Measurements from ENCODE around the gene PHLDB2.
"Not testable (repeated sequence)": the region's sequence is repeated elsewhere in the genome, so short reads cannot be mapped to it uniquely, and the experiment has no call there.

The PHLDB2 gene

GRCh38 chr3:111859061-111859973, at the start of gene PHLDB2:
Gene PHLDB2, plus strand, starts transcription at chr3:111859265. Its CDS starts 24,813 bp downstream, at chr3:111884078.
- peak; percentile 63 for DNase-seq

- DNase-seq, result no peak
Observed at GRCh38 chr3:111810909-111811308, 48.2 kb upstream of the PHLDB2 start.

- no peak for DNase-seq
Observed at GRCh38 chr3:111811811-111812210, 47.3 kb upstream of the PHLDB2 start.

GRCh38 chr3:111812701-111813100, 46.4 kb upstream of the PHLDB2 start:
- no peak for DNase-seq

- DNase-seq, result no peak
Observed at GRCh38 chr3:111813441-111813840, 45.6 kb upstream of the PHLDB2 start.

GRCh38 chr3:111813979-111814378, 45.1 kb upstream of the PHLDB2 start:
- DNase-seq, result peak; percentile 13

- DNase-seq, result not testable (repeated sequence)
Observed at GRCh38 chr3:111816771-111817170, 42.3 kb upstream of the PHLDB2 start.

GRCh38 chr3:111819927-111820326, 39.1 kb upstream of the PHLDB2 start:
- no peak for DNase-seq

- no peak for DNase-seq
Observed at GRCh38 chr3:111820651-111821050, 38.4 kb upstream of the PHLDB2 start.

GRCh38 chr3:111821891-111822290, 37.2 kb upstream of the PHLDB2 start:
- DNase-seq, result no peak

- DNase-seq, result no peak
Observed at GRCh38 chr3:111822804-111823203, 36.3 kb upstream of the PHLDB2 start.

- no peak for DNase-seq
Observed at GRCh38 chr3:111823341-111823855, 35.7 kb upstream of the PHLDB2 start.

- no peak for DNase-seq
Observed at GRCh38 chr3:111824351-111824750, 34.7 kb upstream of the PHLDB2 start.

GRCh38 chr3:111827871-111828270, 31.2 kb upstream of the PHLDB2 start:
- no peak for DNase-seq

- no peak for DNase-seq
Observed at GRCh38 chr3:111828530-111828929, 30.5 kb upstream of the PHLDB2 start.

- DNase-seq, result no peak
Observed at GRCh38 chr3:111829023-111829422, 30.0 kb upstream of the PHLDB2 start.

- DNase-seq, result peak; percentile 80
Observed at GRCh38 chr3:111831840-111832239, 27.2 kb upstream of the PHLDB2 start.

- no peak for DNase-seq
Observed at GRCh38 chr3:111837112-111837511, 22.0 kb upstream of the PHLDB2 start.

GRCh38 chr3:111838133-111838532, 20.9 kb upstream of the PHLDB2 start:
- DNase-seq, result no peak

GRCh38 chr3:111846039-111846438, 13.0 kb upstream of the PHLDB2 start:
- DNase-seq, result no peak

- DNase-seq, result no peak
Observed at GRCh38 chr3:111846717-111847116, 12.3 kb upstream of the PHLDB2 start.

- no peak for DNase-seq
Observed at GRCh38 chr3:111848283-111848682, 10.8 kb upstream of the PHLDB2 start.

- DNase-seq, result no peak
Observed at GRCh38 chr3:111848778-111849177, 10.3 kb upstream of the PHLDB2 start.

GRCh38 chr3:111850537-111850936, 8.5 kb upstream of the PHLDB2 start:
- DNase-seq, result no peak

Data from hematopoietic multipotent progenitor cell treated with erythropoietin and hydrocortisone succinate and interleukin-3 and kit ligand, for 4 days (in vitro differentiated cells).